Calu3 (cell line): ENCODE results near the gene URB1. TPM values are rescaled to one million over a fixed set of nuclear protein-coding genes. Genes with fewer than 3 reads are reported as not detected.

Experiments
- BruUV-seq: library from RNA; stranded (reverse); fragments of 400-500 nt; replicated peaks from 2 replicates; lab custom pipeline; 2021; lab: Mats Ljungman, UMichigan
- CTCF ChIA-PET: fragments of 300-600 bp; sonication (Branson Sonifier 250); formaldehyde crosslinking; loops from one replicate; lab custom pipeline; 2022; ENCODE audit warnings: antibody characterized with exemption; lab: Charles Lee
- DNase-seq: peaks from one replicate; pipeline ENCODE4 v3.0.0; 2022
- H3K27ac Mint-ChIP-seq: one replicate; pipeline ENCODE4 v1.8.0; 2022; ENCODE audit warnings: mixed read lengths; ENCODE audit not compliant: unreplicated experiment
- H3K27me3 Mint-ChIP-seq: one replicate; pipeline ENCODE4 v1.8.0; 2022; ENCODE audit warnings: mixed read lengths; ENCODE audit not compliant: unreplicated experiment
- H3K36me3 Mint-ChIP-seq: one replicate; pipeline ENCODE4 v1.8.0; 2022; ENCODE audit warnings: mild to moderate bottlenecking, moderate library complexity, mixed read lengths; ENCODE audit not compliant: insufficient read depth, unreplicated experiment
- H3K4me1 Mint-ChIP-seq: one replicate; pipeline ENCODE4 v1.8.0; 2022; ENCODE audit warnings: mild to moderate bottlenecking, low read depth, mixed read lengths; ENCODE audit not compliant: unreplicated experiment
- H3K4me3 Mint-ChIP-seq: one replicate; pipeline ENCODE4 v1.8.0; 2022; ENCODE audit warnings: mild to moderate bottlenecking, low read depth, moderate library complexity, mixed read lengths; ENCODE audit not compliant: unreplicated experiment
- H3K9me3 Mint-ChIP-seq: one replicate; pipeline ENCODE4 v1.8.0; 2022; ENCODE audit warnings: low read depth, mixed read lengths; ENCODE audit not compliant: unreplicated experiment
- CTCF ChIP-seq: fragments of 200-600 bp; IDR thresholded peaks from one replicate; pipeline ENCODE4 v1.8.0; 2022; ENCODE audit warnings: antibody characterized with exemption; ENCODE audit not compliant: unreplicated experiment
- intact Hi-C: fragments of 100-400 bp; cut with micrococcal nuclease; formaldehyde crosslinking; loops from one replicate; pipeline ENCODE4 v1.10.0; 2022; ENCODE audit not compliant: unreplicated experiment
- total RNA-seq: library from RNA; stranded (reverse); gene quantifications from 2 replicates; pipeline ENCODE4 v1.2.3, GENCODE V29; 2022

URB1 gene
- total RNA-seq, 1 experiment from 2014 or later, result 16.5 TPM

- peaks cover 27% of the 10 kb centered on the region for H3K36me3 Mint-ChIP-seq
Measured at GRCh38 chr21:32322103-32322502, 70.7 kb downstream of the URB1 start.

GRCh38 chr21:32321480-32321879 is 71.3 kb downstream of the URB1 start:
- Mint-ChIP-seq H3K4me3 (no peak overlapping the region), H3K9me3 (no peaks in the 10 kb centered on the region), H3K27me3 (no peaks in the 10 kb centered on the region), H3K36me3 (peaks cover 27% of the 10 kb centered on the region), H3K4me1 (peaks cover 13% of the 10 kb centered on the region), H3K27ac (no peak overlapping the region)
- no TSS peak for BruUV-seq
- no peak for DNase-seq
- CTCF ChIA-PET, result no interaction called here
- no peak for TF ChIP-seq CTCF
- intact Hi-C loops, result no loop called here

More at GRCh38 chr21:32322103-32322502, 70.7 kb downstream of the URB1 start:
- TF ChIP-seq CTCF, result no peak
- intact Hi-C loops, result no loop called here
- DNase-seq, result no peak
- Mint-ChIP-seq H3K4me1 (peaks cover 13% of the 10 kb centered on the region), H3K27me3 (no peaks in the 10 kb centered on the region), H3K9me3 (no peaks in the 10 kb centered on the region), H3K4me3 (no peak overlapping the region), H3K27ac (no peak overlapping the region)
- CTCF ChIA-PET, result no interaction called here
- BruUV-seq, result no TSS peak

DNA sequence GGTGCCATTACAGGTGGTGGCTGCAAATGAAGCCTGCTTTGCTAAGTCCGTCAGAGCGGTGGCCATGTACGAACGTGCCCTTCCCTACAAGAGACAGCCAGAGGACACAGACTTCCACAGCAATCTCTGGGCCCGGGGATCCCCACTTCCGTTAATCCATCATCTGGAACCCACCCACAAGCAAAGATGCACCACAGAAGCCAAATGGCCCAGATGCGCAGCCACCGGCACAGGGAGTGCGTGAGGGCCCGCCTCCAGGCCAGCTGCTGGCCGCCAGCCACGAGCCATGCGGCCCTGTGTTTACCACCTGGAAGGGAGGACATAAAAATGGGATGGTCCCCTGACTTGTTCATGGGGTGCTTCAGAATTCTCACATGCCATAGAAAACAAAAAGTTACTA is 72.1 kb downstream of the URB1 start:
- Mint-ChIP-seq H3K27me3 (no peaks in the 10 kb centered on the region), H3K27ac (no peak overlapping the region), H3K9me3 (no peaks in the 10 kb centered on the region), H3K4me1 (peaks cover 13% of the 10 kb centered on the region), H3K4me3 (no peak overlapping the region), H3K36me3 (peaks cover 27% of the 10 kb centered on the region)
- CTCF ChIA-PET, result no interaction called here
- no peak for TF ChIP-seq CTCF
- DNase-seq, result no peak
- intact Hi-C loops, result no loop called here
- BruUV-seq, result no TSS peak

- H3K36me3 Mint-ChIP-seq, result peaks cover 20% of the 10 kb centered on the region
- H3K27me3 Mint-ChIP-seq, result no peaks in the 10 kb centered on the region
- CTCF ChIA-PET, result no interaction called here
- no peak overlapping the region for H3K4me3 Mint-ChIP-seq
- no TSS peak for BruUV-seq
- intact Hi-C loops, result no loop called here
- no peak for TF ChIP-seq CTCF
- H3K9me3 Mint-ChIP-seq, result no peaks in the 10 kb centered on the region
- H3K4me1 Mint-ChIP-seq, result peaks cover 13% of the 10 kb centered on the region
- H3K27ac Mint-ChIP-seq, result no peak overlapping the region
- no peak for DNase-seq
Measured at GRCh38 chr21:32320059-32320458, 72.8 kb downstream of the URB1 start.
